Pons (tissue), 1 donor: ENCODE data around the gene SLC6A7.
A peak's percentile ranks its signal among the peaks of the same experiment; 100 is the strongest.

Experiments
- DNase-seq: peaks from one replicate; pipeline ENCODE4 v3.0.0-alpha.2; 2016; ENCODE audit warnings: low spot score

Gene SLC6A7

DNA sequence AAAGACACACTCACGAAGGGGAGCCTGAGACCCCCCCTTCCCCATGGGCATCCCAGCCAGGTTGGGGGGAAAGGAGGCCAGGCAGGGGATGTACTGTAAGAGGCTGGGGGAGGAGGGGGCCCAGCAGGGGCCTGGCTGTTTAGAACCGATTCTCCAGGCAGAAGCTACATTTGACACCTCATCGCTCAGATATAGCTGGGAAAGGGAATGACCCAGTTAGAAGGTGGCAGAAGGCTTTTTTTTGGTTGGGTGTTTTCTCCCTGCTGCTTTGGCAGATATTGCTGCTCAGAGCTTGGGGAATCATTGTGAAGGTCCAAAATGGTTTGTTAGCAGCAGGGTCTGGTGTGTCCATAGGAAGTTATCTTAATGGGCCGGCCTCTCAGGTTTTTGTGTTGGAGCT, 17.3 kb upstream of the SLC6A7 start:
- DNase-seq = no peak

DNA sequence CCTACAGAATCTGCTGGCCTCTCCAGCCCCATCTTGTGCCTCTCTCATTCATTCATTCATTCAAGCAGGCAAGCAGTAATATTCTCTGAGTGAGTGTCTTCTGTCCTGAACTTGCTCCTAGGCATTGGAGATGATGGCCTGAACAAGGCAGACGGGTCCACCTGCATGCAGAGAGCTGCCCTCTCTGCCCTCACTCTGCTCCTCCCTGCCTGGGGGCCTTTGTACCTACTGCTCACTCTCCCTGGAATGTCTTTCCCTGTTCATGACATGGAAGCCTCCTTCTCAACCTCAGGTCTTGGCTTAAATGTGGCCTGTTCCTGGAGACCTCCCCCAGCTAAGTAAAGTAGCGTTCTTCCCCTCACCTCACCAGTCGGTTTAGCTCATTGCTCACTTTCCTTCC, 16.7 kb upstream of the SLC6A7 start:
- DNase-seq = no peak

DNA sequence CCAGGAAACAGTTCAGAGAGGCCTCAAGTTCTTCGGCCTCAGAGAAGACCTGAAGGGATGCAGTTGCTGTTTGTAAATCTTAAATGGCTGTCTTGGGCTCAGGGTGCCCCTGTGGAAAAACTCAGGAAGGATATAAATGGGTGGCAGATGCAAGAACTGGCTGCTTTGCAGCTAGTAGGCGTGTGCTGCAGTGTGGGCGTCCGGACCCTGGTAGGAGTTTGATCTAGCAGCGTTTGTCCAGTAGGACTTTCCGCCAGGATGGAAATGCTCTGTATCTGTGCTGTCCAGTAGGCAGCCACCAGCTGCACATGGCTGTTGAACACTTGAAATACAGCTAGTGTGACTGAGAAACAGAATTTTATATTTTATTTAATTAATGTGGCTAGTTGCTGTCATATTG, 15.6 kb upstream of the SLC6A7 start:
- DNase-seq = no peak

- DNase-seq = no peak
Measured at GRCh38 chr5:150175076-150175475, 14.8 kb upstream of the SLC6A7 start.

- no peak for DNase-seq
Measured at GRCh38 chr5:150175536-150175935, 14.3 kb upstream of the SLC6A7 start.

DNA sequence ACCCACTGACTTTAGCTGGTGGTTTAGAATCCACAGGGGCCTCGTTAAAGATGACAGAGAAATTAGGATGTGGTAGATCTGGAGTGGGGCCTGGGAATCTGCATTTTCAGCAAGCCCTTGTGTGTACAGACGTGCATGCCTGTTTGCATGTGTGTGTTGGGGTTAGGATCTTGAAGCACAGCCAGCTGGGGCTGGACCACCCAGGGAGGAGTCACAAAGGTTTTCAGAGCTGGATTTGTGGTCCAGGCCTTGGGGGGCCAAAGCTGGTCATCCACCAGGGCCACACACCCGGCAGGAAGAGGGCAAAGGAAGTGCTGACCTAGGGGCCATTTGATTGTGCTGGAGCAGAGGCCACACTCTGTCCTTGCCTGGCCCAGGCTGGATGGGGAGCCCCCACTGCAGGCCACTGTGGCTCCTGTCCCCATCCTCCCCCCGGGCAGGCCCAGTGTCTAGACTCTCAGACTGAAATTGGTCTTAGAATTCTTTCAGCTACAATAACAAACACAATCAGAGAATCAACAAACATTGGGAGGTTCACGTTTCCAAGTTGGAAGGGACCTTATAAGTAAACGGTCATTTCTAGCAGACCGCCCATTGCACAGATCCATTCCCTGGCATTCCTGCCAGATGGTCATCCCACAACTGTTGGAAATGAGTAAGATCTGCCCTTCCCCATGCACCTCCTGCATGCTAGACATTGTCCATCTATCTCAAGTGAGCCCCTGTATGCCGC, 13.0 kb upstream of the SLC6A7 start:
- DNase-seq = no peak

- DNase-seq = no peak
Measured at GRCh38 chr5:150177721-150178120, 12.1 kb upstream of the SLC6A7 start.

DNA sequence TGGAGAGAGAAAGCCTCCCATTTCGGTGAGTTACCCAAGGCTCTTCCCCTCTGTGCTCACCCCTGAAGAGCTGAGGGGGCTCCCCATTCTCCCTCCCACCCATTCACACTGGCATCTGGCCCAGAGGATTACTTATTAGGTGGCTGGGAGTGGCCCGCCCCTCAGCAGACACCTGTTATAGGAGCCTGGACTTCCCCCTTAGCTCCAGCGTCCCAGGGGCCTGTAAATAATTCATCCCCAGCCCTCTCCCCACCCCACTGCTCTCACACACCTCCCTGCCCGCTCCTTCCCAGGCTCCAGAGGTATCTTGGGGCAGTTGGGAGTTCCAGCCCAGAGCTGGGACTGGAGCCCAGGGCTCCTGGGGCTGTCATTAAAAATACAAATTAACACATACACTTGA, 11.6 kb upstream of the SLC6A7 start:
- no peak for DNase-seq

DNA sequence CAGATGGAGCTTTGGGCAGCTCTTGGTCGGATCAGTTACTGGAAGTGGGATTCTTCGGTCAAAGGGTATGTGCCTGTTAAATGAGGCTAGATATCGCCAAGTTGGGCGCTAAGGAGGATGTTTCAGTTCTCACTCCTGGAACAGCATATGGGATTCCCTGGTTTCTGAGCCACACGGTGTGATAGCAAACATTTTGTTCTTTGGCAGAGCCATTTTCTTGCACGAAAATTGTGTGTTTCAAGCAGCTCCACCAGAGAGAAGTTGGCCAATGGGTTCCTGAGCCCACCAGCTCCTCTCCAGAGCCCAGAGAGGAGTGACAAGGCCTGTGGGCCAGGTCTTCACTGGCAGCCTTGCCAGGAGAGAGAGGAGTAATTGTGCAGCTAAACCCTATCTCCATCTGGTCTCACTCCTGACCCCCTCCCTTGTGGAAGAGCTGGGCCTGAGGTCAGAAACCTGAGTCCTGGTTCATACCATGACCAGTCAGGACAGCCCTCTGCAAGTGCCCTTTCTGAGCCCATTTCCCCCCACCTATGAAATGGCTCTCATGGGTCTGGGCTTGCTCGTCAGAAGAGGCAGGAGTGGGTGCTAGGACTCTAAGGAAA, 10.7 kb upstream of the SLC6A7 start:
- DNase-seq = no peak

DNA sequence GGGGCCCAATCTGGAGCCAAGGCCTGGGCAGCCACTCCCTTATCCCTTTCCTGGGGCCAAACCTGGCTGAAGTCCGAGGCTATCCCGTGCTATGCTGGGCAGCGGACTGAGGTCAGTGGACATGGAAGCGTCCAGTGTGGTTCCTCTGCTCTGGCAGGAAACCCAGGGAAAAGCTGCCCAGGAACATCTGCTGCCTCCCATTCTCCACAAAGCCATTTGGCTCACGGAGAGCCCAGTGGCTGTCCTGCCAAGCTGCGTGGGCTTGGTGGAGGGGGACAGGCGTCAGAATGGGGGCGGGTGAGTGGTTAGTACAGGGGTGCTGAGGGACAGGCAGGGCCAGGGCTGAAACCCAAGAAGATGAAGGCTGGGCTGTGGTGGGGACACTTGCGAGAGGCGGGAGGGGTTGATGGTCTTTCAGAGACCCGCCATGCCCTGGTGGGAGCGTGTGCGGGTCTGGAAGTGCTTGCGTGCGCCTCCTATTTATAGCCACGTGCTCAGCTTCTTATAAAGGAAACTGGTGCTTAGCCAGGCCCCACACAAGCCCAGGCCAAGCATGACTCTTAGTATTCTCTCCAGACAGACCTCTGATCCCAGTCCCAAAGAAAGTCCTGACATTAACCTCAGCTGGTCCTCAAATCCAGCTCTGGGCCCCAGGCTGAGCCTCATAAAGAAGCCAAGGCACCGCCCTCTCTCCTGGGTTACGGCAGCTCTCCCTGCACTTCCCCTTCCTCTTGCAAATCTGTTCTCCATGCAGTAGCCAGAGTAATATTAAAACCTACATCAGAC, 9.4 kb upstream of the SLC6A7 start:
- peak; percentile 66 for DNase-seq

DNA sequence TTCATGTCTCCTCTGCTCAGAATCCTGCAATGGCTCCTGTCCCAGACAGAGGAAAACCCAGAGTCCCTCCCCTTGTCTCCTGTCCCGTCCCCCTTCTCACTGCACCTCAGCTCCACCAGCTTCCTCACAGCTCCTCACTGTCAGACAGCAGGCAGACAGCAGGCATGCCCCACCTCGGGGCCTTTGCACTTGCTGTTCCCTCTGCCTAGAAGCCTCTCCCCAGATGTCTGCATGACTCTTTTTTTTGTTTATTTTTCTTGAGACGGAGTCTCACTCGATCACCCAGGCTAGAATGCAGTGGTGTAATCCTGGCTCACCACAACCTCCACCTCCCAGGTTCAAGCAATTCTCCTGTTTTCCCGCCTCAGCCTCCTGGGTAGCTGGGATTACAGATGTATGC, 8.8 kb upstream of the SLC6A7 start:
- DNase-seq = no peak

DNA sequence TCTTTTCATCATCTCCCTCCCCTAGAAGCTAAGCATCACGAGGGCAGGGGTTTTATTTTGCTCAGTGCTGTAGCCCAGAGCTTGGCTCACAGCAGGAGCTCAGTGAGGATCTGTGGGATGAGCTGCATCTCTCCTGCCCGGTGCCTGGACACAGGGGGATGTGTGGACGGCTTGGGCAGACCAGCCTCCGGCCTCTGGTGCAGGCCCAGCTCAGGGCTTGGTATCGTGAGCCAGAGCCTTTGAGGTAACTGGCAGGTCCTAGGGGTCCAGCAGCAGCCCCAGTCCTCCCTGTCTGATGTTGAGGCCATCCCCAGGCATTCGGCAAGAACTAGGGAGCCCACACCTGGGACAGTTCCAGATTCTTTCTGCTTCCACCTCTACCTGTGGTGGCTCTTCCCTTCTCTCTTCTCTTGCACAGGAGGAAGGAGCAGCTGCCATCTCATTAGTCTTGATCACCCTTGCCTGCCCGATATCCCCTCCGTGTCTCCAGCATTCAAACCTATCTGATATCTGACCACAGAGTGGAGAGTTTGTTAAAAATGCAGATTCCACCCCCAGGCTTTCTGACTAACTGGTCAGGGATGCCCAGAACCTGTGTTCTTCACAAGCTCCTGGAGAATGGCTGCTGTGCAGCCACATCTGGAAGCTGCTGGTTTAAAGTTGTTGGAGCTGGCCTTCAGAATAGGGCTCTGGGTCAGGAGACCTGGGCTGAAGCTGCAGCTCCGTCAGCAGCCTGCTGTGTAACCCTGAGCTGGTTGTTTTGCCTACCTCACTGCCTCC, 7.9 kb upstream of the SLC6A7 start:
- no peak for DNase-seq

GRCh38 chr5:150182774-150183173, 7.1 kb upstream of the SLC6A7 start:
- no peak for DNase-seq

DNA sequence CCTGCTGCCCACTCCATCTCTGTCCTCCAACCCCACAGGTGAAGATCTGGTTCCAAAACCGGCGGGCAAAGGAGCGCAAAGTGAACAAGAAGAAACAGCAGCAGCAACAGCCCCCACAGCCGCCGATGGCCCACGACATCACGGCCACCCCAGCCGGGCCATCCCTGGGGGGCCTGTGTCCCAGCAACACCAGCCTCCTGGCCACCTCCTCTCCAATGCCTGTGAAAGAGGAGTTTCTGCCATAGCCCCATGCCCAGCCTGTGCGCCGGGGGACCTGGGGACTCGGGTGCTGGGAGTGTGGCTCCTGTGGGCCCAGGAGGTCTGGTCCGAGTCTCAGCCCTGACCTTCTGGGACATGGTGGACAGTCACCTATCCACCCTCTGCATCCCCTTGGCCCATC, 6.4 kb upstream of the SLC6A7 start:
- DNase-seq = no peak

- no peak for DNase-seq
Measured at GRCh38 chr5:150184006-150184405, 5.9 kb upstream of the SLC6A7 start.

- no peak for DNase-seq
Measured at GRCh38 chr5:150184990-150185912, 4.6 kb upstream of the SLC6A7 start.

- DNase-seq = no peak
Measured at GRCh38 chr5:150186137-150186536, 3.7 kb upstream of the SLC6A7 start.

DNA sequence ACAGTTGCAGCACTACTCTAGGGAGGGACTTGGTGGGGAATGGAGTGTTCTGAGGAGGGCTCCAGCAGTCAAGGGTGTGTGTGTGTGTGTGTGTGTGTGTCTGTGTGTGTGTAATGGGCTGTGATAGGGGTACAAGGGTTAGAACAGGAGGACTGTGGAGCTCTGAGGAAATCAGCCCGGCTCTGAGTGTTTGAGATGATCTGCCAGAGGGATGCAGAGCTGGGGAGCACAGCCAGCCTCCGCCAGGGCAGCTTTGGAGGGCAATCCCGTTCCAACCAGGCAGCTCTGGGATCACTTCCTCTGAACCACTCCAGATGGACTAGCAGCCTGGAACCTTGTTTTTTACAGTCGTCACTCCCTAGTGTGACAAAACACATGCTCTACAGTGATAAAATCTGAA, 3.0 kb upstream of the SLC6A7 start:
- DNase-seq = no peak

DNA sequence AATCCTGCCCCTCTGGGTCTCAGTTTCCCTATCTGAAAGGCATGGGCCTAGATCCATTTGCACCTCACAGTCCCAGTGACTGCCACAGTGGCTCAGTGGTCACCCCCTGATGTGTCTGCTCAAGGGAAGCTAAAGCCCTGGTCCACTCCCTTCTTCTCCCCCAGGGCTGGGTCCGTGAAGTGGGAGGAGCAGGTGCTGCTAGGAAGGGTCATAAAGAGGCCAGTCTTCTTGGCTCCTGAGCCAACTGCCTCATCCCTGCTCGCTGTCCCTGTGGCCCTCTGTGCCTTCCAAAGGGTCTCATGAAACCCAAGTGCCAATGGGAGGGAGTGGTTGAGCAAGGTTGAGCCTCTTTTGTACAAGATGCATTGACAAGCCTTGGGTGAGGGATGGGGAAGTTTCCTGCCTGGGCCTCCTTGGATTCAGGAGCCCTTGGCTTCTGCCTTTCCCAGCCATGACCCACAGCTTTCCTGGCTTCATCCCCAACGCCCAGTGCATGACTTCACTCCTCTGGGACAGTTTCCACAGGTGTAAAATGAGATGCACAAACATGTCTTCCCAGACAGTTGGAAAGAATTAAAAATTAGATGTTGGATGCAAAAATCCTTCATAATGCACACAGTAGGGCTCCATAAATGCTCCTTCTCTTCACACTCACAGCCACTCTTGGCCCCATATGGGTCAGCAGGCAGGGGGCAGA, 1.6 kb upstream of the SLC6A7 start:
- DNase-seq = no peak

- DNase-seq = no peak
Measured at GRCh38 chr5:150189326-150189725, 536 bp upstream of the SLC6A7 start.

DNA sequence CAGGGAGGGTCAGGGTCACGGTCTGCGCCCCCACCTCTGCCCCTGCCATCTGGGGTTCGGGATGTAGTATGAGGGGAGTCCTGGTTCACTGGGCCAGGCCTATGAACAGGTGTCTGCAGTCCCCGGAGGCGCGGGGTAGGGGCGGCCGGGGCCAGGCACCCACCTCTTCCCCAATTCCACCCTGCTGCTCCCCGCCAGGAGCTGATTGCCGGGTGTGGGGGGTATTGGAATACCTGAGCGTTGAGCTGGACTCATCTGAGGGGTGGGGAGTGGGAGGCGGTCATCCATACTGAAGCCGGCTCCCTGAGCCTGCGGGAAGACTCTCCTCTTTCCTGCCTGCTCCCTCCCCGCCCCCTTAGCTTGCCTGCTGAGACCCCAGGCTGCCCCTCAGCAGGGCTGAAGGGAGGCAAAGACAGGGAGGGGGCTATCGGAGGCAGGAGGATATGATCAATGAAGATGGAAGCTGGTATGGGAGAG, 679 bp downstream of the SLC6A7 start:
- DNase-seq = no peak
